SK-N-MC (cell line): Measurements from ENCODE around the gene RNF115.
"Not testable (repeated sequence)": the region's sequence is repeated elsewhere in the genome, so short reads cannot be mapped to it uniquely, and the experiment has no call there.

Experiments used
- DNase-seq: peaks from one replicate; pipeline ENCODE4 v3.0.0-alpha.2; 2011; ENCODE audit warnings: low read depth, low spot score
- H3K27ac ChIP-seq: fragments of 200-600 bp; sonication (generic); 2 replicates; pipeline ENCODE4 v1.5.1; 2016; ENCODE audit warnings: mixed run types
- H3K36me3 ChIP-seq: fragments of 200-600 bp; sonication (generic); 2 replicates; pipeline ENCODE4 v1.6.1; 2017; ENCODE audit warnings: antibody characterized with exemption, low read length, mixed read lengths; ENCODE audit not compliant: insufficient read depth
- H3K4me3 ChIP-seq: fragments of 200-600 bp; sonication (generic); 2 replicates; pipeline ENCODE4 v1.5.1; 2016
- H3K9ac ChIP-seq: fragments of 200-600 bp; sonication (generic); 2 replicates; pipeline ENCODE4 v1.8.0; 2017; ENCODE audit warnings: mixed run types, mixed read lengths; ENCODE audit not compliant: insufficient read length
- H3K9me3 ChIP-seq: fragments of 200-600 bp; sonication (generic); 2 replicates; pipeline ENCODE4 v1.6.1; 2017; ENCODE audit warnings: low read depth, mild to moderate bottlenecking, antibody characterized with exemption, low read length, moderate library complexity, mixed read lengths
- EZH2 ChIP-seq: fragments of 200-600 bp; sonication (generic); IDR thresholded peaks from one replicate; pipeline ENCODE4 v1.6.1; 2017; ENCODE audit warnings: antibody characterized with exemption
- FOXP2 ChIP-seq: optimal IDR thresholded peaks from 2 replicates; pipeline ENCODE3; 2011; ENCODE audit warnings: mild to moderate bottlenecking, moderate library complexity; ENCODE audit not compliant: insufficient read depth; ENCODE audit errors: extremely low read length, control extremely low read depth
- POLR2AphosphoS5 ChIP-seq: IDR thresholded peaks from 2 replicates; pipeline ENCODE4 v1.6.1; 2012; ENCODE audit warnings: mild to moderate bottlenecking, low read depth, low read length, borderline replicate concordance

RNF115 gene

GRCh38 chr1:145765127-145765526, 58.8 kb downstream of the RNF115 start:
- H3K36me3 ChIP-seq = peaks cover 18% of the 10 kb centered on the region

GRCh38 chr1:145764231-145764940, 59.5 kb downstream of the RNF115 start:
- H3K27ac ChIP-seq, H3K4me3 ChIP-seq, H3K9me3 ChIP-seq, H3K9ac ChIP-seq, DNase-seq: not testable (repeated sequence)
- H3K36me3 ChIP-seq = peaks cover 18% of the 10 kb centered on the region

More at GRCh38 chr1:145765127-145765526, 58.8 kb downstream of the RNF115 start:
- 0 out of 2 replicates have a peak overlapping the region, but pooled peaks have one; percentile 46 for H3K27ac ChIP-seq
- not testable (repeated sequence) for H3K4me3 ChIP-seq, DNase-seq, H3K9ac ChIP-seq, H3K9me3 ChIP-seq

GRCh38 chr1:145762001-145762400, 61.9 kb downstream of the RNF115 start:
- H3K27ac ChIP-seq = not testable (repeated sequence)

GRCh38 chr1:145761498-145761897, 62.4 kb downstream of the RNF115 start:
- H3K9me3 ChIP-seq, H3K27ac ChIP-seq, H3K4me3 ChIP-seq, DNase-seq, H3K9ac ChIP-seq: not testable (repeated sequence)
- peaks cover 18% of the 10 kb centered on the region for H3K36me3 ChIP-seq

More at GRCh38 chr1:145762001-145762400, 61.9 kb downstream of the RNF115 start:
- not testable (repeated sequence) for H3K9ac ChIP-seq, H3K4me3 ChIP-seq, H3K9me3 ChIP-seq, DNase-seq
- H3K36me3 ChIP-seq = peaks cover 18% of the 10 kb centered on the region

DNA sequence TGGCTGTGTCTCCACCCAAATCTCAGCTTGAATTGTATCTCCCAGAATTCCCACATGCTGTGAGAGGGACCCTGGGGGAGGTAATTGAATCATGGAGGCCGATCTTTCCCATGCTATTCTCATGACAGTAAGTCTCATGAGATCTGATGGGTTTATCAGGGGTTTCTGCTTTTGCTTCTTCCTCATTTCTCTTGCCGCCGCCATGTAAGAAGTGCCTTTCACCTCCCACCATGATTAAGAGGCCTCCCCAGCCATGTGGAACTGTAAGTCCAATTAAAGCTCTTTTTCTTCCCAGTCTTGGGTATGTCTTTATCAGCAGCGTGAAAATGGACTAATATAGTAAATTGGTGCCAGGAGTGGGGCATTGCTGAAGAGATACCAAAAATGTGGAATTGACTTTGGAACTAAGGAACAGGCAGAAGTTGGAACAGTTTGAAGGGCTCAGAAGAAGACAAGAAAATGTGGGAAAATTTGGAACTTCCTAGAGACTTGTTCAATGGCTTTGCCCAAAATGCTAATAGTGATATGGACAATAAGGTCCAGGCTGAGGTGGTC, 63.4 kb downstream of the RNF115 start:
- H3K36me3 ChIP-seq = peaks cover 18% of the 10 kb centered on the region
- not testable (repeated sequence) for DNase-seq, H3K9me3 ChIP-seq, H3K27ac ChIP-seq, H3K9ac ChIP-seq, H3K4me3 ChIP-seq

GRCh38 chr1:145759721-145760120, 64.2 kb downstream of the RNF115 start:
- Histone ChIP-seq H3K9ac (no peak overlapping the region), H3K27ac (no peak overlapping the region), H3K4me3 (no peak overlapping the region), H3K36me3 (peaks cover 18% of the 10 kb centered on the region), H3K9me3 (no peaks in the 10 kb centered on the region)
- DNase-seq = no peak
- TF ChIP-seq EZH2 (no peak), FOXP2 (no peak), POLR2AphosphoS5 (no peak)

GRCh38 chr1:145758575-145758974, 65.3 kb downstream of the RNF115 start:
- TF ChIP-seq POLR2AphosphoS5 (no peak), EZH2 (no peak), FOXP2 (no peak)
- Histone ChIP-seq H3K9ac (no peak overlapping the region), H3K9me3 (no peaks in the 10 kb centered on the region), H3K4me3 (no peak overlapping the region), H3K27ac (no peak overlapping the region), H3K36me3 (peaks cover 18% of the 10 kb centered on the region)
- DNase-seq = no peak

DNA sequence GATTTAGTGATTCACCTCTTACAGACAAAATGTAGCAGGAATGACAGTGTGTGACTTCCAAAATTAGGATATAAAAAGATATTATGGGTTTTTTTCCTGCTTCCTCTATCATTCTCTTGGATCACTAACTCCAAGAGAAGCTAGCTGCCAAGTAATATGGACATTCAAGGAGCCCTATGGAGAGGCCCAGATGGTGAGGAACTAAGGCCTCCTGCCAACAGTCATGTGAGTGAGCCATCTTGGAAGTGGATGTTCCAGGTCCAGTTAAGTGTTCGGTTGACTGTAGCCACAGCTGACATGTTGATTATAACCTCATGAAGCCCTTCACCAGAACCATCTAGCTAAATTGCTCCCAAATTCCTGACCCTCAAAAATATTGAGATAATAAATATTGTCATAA, 65.8 kb downstream of the RNF115 start:
- H3K36me3 ChIP-seq = peaks cover 18% of the 10 kb centered on the region
- H3K4me3 ChIP-seq = no peak overlapping the region
- DNase-seq = no peak
- no peak overlapping the region for H3K27ac ChIP-seq
- TF ChIP-seq FOXP2 (no peak), POLR2AphosphoS5 (no peak), EZH2 (no peak)
- no peaks in the 10 kb centered on the region for H3K9me3 ChIP-seq
- H3K9ac ChIP-seq = no peak overlapping the region

GRCh38 chr1:145757420-145757819, 66.5 kb downstream of the RNF115 start:
- no peak overlapping the region for H3K9ac ChIP-seq
- H3K9me3 ChIP-seq = no peaks in the 10 kb centered on the region
- H3K36me3 ChIP-seq = peaks cover 13% of the 10 kb centered on the region; the same call in 1 of the 2 replicates
- no peak overlapping the region for H3K27ac ChIP-seq
- no peak overlapping the region for H3K4me3 ChIP-seq
- TF ChIP-seq EZH2 (no peak), FOXP2 (no peak), POLR2AphosphoS5 (no peak)
- no peak for DNase-seq
